ENCODE data around the gene SCN2A.
"Not testable (repeated sequence)": the region's sequence is repeated elsewhere in the genome, so short reads cannot be mapped to it uniquely, and the experiment has no call there.

The SCN2A gene

DNA sequence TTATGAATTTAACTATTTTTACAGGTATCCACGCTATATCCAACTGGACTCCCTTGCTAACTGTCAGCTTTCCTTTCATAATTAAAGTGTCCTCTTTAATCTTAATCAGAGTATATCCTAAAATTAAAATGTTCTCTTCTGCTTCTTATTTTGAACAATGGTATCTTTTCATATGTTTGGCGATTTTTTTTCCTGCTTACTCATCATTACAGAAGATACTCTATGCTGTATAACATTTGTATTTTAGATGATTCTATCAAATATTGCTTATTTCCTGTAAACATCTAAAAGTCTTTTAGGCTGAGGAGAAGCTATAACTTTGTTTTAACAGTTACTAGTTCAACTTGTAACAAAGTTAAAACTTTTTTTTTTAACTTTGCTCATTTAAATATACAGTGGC is 17.4 kb downstream of the SCN2A start:
- DNase-seq: no peak

DNA sequence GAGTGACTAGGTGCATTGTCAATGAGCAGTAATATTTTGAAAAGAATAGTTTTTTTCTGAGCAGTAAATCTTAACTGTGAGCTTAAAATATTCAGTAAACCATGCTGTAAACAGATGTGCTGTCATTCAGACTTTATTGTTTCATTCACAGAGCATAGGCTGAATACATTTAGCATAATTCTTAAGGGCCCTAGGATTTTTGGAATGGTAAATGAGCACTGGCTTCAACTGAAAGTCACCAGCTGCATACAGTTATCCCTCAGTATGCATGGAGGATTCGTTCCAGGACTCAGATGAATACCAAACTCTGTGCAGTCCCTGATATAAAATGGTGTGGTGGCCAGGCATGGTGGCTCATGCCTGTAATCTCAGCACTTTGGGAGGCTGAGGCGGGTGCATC is 21.1 kb downstream of the SCN2A start:
- not testable (repeated sequence) for DNase-seq

DNA sequence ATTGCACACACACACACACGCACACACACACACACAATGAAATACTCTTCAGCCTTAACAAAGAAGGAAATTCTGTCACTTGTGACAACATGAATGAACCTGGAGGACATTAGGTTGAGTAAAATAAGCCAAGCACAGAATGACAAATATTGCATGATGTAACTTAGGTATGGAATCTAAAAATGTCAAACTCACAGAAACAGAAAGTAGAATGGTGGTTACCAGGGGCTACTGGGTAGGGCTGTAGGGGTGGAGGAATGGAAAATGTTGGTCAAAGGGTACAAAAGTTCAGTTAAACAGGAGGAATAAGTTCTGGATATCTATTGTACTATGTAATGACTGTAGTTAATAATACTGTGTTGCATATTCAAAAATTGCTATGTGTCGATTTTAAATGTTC is 29.5 kb downstream of the SCN2A start:
- DNase-seq: no peak

DNA sequence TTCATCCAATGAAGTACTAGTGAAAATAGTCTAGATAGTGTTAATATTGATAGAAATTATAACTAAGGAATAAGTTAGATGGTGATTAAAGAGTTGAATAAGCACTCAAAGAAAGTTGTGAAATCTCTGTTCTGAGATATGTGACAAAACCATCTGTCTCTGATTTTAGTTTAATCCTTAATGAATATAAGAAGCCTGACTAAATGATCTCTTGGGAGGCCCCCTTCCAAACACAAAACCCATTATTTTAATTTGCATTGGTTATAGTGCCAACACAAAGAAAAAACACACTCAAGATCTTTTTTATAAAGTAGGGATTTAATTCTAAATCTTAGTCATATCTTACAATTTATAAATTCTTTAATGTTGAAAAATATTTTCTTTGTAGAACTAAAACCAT is 34.0 kb downstream of the SCN2A start:
- no peak for DNase-seq

DNA sequence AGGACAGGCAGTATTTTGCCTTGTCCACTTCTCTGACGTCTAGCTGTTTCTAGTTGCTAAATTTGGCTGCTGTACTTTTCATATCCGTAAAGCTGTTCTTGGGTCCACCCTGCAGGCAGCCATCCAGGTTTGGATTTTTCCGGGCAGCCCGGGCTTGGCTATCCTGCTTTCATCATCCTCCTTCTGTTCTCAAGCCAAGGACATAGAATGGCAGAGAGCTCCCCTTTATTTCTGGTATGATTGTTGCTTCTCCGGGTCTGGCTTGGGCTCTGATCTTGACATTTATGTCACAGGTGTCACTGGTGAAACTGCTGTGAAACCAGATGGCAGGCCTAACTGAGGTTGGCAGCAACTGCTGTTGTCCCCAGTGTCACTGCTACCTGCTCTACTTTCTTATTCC is 35.5 kb downstream of the SCN2A start:
- no peak for DNase-seq

DNA sequence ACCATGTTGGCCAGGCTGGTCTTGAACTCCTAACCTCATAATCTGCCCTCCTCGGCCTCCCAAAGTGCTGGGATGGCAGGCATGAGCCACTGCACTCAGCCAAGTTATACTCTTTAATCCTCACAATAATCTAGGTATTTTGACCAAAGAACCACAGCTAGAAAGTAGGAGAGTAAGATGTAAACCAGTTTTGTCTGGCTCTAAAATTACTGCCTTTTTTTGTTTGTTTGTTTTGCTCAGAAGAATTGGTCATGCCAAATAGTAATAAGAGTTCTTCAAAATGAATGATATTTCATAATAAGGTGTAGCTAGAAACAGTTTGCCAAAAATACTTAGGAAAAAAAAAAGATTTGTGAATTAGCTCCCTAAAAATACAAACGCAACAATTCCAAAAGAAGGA is 36.7 kb downstream of the SCN2A start:
- no peak for DNase-seq

DNA sequence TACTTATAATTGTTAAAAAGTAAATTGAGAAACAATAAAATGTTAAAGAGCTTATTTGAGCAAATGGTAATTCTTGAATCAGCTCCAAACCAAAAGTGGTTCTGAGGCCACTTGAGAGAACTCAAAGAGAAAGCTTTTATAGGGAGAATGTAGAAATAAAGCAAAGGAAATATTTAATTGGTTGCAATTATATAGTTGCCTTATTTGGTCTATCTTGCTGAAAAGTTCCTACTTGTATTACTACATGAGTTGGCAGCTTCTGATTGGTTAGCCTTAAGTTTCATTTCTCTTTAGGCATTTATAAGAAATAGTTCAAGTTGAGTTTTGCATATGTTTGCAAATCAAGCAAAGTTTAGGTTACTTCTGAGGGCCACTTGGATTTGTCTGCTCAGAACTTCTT is 38.1 kb downstream of the SCN2A start:
- no peak for DNase-seq

DNA sequence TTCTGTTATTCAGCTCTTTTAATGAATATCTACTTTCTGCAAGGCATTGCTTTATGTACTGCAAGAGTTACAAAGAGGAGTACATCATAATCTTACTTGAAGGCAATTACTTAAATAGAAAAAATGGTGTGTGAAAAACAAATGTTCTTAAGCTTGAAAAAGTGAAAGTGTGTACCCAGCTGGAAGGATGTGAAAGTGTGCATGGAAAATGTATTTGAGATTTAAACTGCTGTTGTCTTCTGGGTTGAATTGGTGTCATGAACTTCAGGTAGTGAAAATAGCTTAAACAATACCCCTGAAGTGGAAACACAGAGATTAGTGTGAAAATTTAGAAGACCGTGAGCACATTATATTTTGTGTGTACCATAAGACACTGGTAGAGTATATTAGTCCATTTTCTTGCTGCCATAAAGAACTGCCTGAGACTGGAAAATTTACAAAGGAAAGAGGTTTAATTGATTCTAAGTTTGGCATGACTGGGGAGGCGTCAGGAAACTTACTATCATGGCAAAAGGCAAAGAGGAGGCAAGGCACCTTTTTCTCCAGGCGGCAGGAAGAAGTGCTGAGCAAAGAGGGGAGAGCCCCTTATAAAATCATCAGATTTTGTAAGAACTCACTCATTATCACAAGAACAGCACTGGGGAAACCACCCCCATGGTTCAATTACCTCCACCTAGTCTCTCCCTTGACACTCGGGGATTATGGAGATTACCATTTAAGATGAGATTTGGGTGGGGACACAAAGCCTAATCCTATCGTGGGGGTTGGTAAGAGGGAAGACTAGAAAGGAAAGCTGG is 38.8 kb downstream of the SCN2A start:
- no peak for DNase-seq

DNA sequence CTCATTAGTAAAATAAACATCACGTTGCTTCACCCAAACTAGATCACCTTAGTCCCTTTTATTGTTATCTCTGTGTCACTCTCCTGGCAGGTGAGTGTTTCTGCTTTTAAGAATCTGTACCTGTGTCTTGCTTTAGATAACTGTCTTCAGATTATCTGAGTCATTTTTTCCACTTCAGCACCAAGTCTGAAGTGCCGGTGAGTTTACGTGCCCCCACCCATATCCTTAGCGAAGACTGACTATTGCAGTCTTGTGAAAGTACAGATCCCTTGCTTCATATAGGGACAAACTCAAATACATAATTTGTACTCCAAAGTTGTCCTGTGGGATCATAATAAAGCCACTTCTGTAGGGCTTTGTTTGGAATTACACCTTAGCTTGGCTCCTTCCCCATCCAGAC is 41.1 kb downstream of the SCN2A start:
- no peak for DNase-seq

DNA sequence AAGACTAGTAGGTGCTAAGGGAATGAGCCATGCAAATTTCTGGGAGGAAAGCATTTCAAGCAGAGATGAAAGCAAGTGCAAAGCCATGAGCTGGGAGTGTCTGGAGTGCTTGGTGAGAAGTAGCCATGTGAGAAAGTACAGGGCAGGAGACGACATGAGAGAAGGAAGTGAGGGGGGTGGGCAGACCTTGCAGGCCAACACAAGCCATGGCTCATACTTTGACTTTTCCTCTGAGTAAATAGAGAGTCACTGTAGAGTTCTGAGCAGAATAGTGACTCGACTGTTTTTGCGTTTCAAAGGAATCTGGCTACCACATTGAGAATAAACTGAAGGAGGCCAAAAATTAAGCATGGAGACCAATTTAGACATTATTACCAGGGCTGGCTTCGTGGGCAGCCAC is 42.2 kb downstream of the SCN2A start:
- DNase-seq: no peak

DNA sequence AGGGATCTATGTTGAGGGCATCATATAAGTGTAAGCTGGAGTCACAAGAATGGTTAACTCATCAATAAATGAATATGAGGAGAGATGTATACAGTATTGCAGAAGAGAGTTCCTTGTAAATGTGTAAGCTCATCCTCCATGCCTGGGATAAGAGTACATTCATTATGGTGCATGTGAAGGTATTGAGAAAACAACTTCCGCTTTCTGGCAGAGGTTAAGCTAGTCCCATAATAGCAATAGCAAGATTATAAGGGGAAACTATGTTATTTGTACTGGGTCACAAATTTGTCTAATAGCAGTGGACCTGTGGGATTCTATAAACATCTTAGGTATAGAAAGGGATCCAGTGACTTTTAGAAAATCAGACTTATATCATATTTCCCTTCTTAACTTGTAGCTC is 44.1 kb downstream of the SCN2A start:
- DNase-seq: no peak

DNA sequence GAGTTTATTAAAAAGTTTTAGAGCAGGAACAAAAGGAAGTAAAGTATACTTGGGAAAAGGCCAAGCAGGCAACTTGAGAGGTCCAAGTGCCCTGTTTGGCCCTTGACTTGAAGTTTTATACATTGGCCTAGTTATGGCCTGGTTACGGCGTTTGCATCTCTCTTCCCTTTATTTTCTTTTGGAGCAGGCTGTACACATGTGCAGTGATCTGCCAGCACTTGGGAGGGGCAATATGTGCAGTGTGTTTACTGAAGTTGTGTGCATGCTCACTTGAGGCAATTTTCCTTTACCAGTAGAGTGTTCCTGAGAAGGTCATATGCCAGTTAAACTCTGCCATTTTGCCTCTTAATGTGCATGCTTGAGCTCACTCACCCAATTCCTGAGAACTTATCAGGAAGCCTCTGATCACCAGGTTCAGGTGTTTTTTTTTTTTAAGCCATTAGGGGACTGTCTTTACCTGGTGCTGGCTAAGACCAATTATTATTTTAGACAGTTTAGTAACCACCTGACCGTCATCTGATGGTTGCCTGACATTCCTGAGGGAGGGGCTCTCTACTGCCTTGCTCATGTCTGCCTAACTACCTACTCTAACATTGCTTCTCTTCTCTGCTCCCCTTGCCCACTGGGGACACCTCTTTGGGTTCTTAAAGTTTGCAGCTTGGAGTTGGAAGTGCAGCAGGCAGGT is 48.0 kb downstream of the SCN2A start:
- no peak for DNase-seq

DNA sequence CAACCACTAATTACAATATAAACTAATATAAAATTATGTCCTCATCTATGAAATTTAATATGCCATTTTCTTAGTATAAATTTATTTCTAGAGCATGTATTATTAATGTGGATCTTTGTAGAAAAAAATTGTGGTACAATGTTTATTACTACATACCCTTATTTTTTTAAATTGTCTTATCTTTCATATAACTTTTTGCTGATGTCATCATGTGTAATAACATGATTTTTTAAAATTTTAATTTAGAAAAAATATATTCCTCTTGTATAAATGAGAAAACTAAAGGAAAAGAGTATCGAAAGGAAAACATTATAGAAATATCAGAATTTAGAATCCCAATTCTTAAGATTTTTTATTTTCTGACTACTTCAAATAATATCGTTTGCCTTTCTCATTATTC is 49.9 kb downstream of the SCN2A start:
- DNase-seq: no peak

DNA sequence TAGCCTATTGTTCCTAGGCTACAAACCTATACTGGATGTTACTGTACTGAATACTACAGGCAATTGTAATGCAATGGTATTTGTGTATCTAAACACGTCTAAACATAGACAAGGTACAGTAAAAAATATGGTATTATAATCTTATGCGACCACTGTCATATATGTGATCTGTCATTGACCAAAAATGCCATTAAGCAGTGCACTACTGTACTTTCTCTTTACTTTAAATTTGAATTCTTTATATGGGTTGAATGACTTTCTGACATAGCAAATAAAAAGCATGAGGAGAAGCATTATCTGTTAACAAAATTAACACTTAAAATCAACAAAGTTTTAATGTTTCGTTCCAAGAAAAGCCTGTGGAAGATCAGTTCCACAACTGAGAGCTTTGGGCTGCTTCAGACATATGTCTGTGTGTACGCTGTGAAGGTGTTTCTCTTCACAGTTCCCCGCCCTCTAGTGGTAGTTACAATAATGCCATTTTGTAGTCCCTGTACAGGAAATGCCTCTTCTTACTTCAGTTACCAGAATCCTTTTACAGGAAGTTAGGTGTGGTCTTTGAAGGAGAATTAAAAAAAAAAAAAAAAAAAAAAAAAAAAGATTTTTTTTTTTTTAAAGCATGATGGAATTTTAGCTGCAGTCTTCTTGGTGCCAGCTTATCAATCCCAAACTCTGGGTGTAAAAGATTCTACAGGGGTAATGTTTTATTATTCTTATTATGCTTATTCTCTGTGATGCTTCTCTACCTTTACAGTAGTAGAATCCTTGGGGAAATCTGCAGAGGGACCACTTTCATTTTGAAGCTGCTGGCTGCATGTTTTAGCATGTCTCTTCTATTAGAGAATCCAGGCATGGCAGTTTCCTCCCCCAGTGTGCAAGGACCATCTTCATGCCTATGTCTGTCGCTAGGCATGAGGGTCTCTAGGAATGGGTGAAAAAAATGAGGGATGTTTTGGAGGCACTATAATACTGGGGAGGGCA is 54.5 kb downstream of the SCN2A start:
- no peak for DNase-seq

DNA sequence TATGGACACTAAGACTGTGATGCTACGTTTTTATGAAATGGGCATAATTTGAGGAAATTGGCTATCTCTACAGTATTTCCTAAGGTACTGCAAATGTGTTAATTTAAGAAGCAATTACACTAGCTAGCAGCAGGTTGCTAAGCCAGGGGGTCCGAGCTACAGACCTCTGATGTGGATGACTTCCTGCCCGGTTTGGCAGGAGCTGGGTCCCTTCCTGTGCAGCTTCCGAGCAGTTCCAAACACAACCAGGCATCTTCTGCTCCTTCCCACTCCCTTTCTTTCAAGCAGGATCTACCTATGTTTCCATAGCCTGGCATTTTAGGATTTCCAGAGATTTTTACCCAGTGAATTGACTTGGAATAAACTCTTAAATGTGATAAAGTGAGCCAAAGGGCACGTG is 55.7 kb downstream of the SCN2A start:
- DNase-seq: no peak

DNA sequence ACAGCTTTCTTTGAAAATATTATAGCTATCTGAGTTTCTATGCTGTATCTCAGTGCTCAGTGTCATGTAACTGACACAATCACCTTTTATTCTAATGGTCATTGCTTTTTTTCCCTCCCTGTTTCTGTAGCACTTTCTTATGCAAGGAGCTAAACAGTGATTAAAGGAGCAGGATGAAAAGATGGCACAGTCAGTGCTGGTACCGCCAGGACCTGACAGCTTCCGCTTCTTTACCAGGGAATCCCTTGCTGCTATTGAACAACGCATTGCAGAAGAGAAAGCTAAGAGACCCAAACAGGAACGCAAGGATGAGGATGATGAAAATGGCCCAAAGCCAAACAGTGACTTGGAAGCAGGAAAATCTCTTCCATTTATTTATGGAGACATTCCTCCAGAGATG is 56.4 kb downstream of the SCN2A start:
- DNase-seq: no peak

DNA sequence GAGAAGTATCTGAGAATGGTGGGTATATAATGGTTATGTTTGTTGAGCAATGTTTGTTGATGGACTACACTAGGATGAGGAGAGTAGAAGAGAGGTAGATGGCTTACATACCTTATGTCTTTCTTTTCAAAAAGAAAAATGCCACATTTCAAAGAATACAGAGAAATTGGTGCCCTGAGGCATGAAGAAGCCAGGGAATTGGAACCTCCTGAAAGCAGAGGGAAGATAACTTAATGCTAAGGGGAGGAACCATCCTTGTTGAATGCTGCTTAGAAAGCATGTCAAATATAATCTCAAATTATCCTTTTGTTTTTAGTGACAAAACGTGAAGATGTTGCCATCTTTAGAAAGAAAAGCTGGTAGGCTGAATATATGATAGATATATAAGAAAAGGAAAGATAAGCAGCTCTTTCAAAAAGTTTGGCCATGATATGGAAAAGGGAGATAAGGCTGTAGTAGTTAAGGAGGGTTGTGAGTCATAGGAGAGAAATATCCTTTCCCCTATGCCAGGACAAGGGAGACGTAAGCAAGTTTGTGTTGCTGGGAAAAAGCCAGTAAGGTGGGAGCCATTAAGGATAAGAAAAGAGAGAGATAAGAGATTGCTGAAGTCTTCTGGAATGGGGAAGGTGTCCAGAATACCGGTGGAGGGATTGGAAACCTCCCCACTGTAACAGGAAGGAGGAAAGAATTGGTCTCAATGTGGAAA is 66.3 kb downstream of the SCN2A start:
- DNase-seq: no peak

DNA sequence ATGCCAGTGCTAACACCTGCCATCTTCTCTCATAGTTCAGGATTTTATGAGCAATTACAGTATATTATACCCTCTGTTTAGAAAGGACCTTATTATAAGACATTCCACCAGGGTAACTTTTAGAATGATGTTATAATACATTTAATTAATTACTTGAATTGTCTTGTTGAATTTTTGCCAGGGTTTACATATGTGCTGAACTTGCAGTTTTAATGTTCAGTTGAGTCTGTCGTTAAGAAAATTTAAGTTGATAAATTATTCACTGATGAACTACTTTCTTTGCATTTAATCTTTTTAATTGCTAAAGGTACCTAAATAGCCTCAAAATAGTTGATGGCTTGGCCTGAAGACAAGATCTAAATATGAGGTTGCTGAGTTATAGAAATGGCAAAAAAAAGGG is 68.1 kb downstream of the SCN2A start:
- DNase-seq: no peak

DNA sequence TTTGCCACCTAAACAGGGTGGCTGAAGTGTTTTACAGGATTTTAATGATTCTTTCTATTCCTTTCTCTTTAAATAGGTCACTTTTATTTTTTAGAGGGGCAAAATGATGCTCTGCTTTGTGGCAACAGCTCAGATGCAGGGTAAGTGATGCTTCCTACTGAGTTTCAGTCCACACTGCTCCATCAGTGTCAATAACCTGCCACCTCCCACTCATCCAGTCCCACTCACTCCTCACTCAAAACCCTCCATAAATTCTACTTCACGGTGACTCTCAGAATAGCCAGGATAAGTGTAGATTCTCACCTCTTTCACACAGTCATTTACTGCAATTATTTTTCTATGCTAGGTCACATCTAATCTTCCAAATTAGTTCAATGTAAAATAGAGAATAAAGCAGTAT is 72.7 kb downstream of the SCN2A start:
- DNase-seq: no peak

DNA sequence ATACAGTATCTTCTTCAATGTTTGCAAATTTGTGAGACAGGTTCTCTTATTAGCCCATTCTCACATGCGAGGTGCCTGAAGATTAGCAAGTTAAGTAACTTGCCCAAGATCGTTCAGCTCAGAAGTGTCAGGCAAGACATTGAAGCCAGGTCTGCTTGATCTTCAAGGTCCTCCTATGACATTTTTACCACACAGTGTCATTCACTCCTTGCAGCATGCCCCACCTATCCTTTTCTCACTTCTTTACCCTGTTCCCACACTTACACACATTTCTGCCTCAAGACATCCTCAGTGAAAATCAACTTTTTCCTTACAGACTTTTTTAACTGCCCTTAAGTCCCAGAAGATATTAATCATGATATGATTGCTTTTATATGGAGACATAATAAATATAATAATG is 73.8 kb downstream of the SCN2A start:
- DNase-seq: no peak

DNA sequence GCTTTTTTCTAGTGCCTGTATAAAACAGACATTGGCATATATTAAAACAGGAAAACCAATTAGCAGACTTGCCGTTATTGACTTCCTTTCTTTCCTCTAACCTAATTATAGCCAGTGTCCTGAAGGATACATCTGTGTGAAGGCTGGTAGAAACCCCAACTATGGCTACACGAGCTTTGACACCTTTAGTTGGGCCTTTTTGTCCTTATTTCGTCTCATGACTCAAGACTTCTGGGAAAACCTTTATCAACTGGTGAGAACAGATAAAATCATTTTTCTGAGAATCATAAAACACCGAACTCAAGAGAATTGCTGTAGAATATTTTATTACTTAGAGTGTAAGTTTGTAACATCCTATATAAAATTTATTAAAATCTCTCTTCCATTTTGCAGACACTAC is 74.3 kb downstream of the SCN2A start:
- no peak for DNase-seq

DNA sequence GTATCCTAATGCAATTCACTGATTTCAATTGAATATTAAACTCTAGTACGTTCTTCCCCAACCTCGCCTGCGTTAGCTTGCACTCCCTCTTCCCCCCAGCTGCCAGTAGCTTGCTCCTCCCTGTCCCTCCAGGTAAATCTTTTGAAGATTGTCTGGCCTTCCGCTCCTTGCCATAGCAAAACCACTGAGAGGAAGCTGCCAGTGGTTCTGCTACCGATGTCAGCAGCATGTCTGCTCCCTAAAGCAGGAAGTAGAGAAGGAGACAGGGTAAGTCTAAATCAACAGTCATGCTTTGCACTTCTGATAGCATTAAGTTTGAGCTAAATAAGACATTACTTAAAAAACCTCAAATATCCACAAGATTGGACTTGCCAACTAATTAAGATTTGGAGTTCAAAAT is 89.1 kb downstream of the SCN2A start:
- peak in 1 of 2 experiments; percentile 23 for DNase-seq

DNA sequence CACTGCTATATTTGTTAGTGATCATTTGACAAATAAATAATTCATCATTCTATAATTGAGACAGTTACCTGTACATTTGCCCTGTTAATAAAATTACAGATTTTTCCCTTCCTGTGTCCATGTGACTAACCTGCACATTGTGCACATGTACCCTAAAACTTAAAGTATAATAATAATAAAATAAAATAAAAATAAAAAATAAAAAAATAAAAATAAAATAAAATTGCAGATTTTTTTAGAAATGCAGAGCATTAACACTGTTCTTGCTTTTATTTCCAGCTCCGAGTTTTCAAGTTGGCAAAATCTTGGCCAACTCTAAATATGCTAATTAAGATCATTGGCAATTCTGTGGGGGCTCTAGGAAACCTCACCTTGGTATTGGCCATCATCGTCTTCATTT is 105.1 kb downstream of the SCN2A start:
- not testable (repeated sequence) for DNase-seq

Data from activated T-cell treated with anti-CD3 and anti-CD28 coated beads, Interleukin-2, amount 50 U/mL, for 48 hours (primary cell).